ENCODE results near the gene GOLGA6C.

GRCh38 chr15:75214293-75215096, 43.6 kb upstream of the GOLGA6C start:
- no peak for TF ChIP-seq CTCF (IDR thresholded peaks at IDR 0.05; ENCODE audit: extremely low read depth in 1 of 2, insufficient read depth in 1 of 2, low read depth in 1 of 2, low read length in 2 of 2)
- TF ChIP-seq JUN (IDR thresholded peaks at IDR 0.05; ENCODE audit: borderline replicate concordance, insufficient read depth, insufficient read length, low read depth), result no peak
- TF ChIP-seq POLR2A (IDR thresholded peaks at IDR 0.05; ENCODE audit: low read depth, low read length), result peak; percentile 8
